Activated T-cell treated with anti-CD3 and anti-CD28 coated beads for 48 hours (primary cell): ENCODE results near the gene FOSB.

Source experiments
- DNase-seq: peaks from one replicate; pipeline ENCODE4 v3.0.0-alpha.2; 2020; ENCODE audit warnings: low read depth

Gene FOSB

DNA sequence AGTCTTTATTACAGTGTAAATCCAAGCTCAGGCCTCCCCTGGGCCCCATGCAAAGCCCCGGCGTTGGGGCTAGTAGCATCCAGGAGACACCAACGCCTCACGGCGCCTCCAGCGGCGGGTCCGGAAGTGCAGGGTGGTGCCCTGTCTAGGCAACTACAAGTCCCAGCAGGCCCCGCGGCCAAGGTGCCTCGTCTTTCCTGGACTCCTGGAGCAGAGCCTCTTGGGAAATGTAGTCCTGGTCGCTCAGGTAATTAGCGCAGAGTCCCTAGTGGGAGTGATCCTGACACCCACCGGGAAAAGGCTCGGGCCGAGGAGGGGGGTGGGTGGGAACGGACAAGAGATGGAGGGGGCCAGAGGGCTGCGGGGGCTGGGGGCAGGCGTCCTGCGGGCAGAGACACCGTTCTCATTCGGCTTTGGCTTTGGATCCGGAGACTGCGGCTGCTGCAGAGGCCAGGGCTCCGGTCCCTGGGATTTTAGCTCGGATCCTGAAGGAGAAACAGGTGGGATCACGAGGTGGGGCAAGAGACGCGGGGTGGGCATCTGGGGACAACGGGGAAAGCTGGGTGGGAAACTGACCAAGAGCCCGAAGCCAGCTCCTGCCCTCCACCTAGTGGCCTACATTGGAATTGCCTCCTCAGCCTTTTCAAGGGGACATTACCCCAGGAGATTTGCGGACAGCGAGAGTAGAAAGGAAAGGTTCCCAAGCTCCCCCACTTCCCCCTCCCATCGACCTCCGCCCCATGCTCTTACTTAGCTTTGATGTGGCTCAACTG, 17.7 kb downstream of the FOSB start:
- DNase-seq: peak; percentile 97

DNA sequence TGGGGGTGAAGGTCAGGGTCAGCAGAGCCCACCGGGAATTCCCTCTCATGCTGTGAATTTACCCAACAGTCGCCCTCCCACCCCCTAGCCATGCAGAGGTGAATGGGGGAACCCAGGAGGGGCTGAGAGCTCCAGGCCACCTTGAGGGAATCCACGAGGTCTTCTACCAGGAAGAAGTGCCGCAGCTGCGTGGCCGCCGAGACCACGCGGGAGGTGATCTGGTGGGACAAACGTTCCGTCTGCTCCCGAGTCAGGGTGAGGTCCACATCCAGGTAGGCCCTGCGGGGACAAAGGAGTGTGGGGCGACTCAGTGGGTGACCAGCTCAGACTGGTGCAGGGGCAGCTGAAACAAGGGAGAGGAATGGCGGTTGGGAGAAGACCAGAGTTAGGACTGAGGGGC, 20.9 kb downstream of the FOSB start:
- DNase-seq: no peak

DNA sequence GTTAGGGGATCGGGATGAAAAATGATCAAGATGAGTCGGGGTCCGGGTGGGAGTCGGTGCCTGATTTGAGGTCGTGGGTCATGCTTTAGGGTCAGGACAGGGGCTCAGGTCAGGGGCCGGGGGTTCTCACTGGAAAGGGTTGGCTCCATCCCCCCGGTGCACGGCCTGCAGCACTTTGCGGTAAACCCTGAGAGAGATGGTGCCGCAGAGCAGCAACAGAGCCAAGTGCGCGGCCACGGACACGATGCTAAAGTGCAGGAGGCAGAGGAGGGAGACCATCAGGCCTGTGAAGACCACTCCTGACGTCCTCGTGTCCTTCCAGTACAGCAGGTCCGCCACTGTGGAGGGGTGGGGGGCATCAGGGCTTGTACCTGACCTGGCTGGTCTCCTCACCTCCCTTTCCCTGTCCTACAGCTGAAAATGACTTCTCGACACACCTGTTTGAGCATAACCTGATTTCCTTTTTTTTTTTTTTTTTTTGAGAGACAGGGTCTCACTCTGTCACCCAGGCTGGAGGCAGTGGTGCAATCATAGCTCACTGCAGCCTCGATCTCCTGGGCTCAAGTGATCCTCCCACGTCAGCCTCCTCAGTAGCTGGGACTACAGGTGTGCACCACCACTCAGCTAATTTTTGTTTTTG, 21.5 kb downstream of the FOSB start:
- no peak for DNase-seq

DNA sequence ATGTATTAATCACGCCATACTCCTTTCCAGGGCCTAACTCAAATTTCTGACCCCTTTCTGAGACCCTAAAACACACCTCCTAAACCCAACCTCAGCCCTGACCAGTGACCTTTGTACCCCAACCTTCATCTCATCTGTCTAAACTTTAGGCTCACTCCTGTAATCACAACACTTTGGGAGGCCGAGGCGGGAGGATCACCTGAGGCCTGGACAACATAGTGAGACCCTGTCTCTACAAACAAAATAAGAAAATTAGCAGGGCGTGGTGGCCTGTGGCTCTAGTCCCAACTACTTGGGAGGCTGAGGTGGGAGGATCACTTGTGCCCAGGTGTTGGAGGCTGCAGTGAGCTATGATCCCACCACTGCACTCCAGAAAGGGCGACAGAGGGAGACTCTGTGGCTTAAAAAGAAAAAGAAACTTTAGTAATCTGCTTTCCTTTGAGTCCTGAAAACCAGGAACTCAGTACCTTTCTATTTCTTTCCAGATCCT, 24.4 kb downstream of the FOSB start:
- DNase-seq: no peak

DNA sequence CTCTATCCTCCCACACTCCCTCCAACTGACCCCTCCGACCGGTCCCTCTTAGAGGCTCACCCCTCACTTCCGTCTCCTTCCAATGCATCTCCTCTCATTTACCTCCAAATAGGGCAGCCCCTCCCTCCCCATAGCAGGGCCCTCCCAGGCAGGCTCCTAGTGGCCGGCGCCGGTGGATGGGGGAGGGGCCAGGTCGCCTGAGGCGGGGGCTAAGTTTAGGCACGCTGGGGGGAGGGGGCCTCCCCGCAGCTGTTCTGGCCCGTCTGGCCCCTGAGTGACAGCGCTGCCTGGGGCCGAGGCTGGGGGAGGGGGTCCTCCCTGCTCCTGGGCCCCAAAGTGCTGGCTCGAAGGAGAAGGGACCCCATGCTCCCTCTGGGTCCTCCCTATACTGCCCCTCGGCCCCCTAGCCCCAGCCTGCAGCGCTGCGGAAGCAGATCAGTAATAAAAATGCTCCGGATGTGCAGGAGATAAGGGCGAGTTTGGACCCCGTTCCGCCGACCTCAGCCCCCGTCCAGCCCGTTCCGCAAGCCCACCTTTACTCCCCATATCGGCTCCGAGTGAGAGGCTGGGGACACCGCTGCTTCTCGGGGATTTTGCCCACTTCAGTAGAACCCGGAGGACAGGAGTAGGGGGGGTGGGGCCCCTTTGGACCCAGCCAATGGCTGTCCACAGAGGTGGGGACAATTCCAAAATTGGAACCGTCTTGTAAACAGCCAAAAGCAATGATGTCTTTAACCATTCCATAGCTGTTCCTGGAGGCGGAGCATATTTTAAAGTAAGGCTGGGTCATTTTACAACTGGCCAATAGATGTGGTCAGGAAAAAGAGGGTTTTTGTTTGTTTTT, 25.1 kb downstream of the FOSB start:
- DNase-seq: no peak

DNA sequence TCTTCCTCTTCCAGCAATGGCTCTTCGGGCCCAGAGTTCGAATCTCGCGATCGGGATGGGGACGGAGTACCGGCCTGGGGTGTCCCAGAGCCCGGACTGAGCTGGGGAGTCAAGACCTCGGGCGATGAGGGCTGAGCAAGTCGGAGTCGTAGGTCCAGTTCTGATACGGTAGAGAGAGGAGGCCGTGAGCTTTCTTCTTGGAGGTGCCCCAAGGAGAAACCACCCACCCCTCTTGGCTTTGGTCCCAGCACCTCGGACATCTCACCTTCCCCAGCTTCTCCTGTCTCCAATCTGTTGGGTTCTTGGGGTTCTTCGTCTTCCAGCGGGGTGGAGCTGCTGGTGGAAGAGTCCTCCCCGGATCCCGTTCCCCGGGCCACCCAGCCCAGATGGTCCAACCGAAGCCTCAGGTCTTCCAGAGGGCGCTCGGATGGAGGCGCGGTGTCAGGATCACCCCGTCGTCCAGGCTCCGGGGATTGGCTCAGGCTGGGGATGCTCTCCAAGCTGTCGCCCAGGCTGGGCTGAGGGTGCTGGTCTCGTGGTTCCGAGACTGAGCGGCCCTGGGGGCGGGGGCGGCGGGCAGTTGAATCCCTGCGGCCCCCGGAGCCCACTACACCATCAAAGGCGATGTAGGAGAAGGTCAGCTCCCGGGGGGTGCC, 26.6 kb downstream of the FOSB start:
- DNase-seq: no peak

DNA sequence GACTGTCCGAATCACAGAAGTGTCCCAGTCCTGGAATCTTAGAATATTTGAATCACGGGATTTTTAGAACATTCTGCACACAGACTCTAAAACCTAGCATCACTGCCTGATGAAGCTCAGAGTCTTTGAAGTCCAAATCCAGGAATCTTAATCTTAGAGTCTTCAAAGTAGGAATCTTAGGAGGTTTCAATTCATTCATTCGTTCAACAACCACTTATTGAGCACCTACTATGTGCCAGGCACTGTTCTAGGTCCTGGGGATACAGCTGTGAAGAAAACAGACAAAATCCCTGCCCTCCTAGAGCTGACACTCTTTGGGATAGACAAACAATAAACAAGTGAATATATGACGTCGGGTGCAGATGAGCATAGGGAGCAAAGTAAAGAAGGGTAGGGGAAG, 27.4 kb downstream of the FOSB start:
- DNase-seq: no peak

DNA sequence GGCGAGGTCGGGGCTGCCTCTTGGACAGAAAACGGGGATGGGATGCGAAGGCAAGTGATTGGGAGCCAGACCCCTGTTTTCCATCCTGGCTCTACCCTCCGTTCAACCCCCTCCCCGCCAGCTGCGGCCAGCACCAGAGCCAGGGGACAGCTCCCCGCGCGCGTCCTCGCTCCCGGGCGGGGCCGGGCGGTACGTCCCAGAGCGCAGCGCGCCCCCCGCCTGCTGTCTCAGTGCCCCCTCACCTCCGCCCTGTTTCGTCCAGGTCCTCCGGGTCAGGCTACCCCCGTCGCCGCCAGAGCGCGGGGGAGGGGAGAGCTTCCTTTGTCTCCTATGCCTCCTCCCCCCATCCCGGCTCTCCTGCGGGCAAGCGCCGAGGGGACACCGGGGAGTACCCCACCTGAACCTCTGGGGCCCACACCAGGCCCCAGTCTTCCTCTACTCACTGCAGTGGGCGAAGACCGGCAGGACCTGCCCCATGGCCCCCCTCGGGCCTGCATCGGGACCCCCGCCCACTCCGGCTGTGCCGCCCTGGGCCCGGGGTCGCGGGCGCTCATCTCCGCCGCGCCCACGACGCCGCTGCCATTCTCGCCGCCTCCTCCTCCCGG, 28.7 kb downstream of the FOSB start:
- no peak for DNase-seq

DNA sequence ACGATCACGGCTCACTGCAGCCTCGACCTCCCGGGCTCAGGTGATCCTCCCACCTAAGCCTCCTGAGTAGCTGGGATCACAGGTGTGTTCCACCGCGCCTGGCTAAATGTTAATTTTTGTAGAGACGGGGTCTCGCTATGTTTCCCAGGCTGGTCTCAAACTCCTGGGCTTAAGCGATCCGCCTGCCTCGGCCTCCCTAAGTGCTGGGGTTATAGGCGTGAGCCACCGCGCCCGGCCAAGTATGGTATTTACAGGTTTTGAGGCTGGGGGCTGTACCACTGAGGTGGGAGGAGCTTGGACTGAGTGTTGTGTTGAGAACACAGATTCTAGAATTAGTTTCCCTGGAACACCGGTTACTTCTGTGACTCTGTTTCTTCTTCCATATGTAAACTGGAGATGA, 30.0 kb downstream of the FOSB start:
- no peak for DNase-seq

DNA sequence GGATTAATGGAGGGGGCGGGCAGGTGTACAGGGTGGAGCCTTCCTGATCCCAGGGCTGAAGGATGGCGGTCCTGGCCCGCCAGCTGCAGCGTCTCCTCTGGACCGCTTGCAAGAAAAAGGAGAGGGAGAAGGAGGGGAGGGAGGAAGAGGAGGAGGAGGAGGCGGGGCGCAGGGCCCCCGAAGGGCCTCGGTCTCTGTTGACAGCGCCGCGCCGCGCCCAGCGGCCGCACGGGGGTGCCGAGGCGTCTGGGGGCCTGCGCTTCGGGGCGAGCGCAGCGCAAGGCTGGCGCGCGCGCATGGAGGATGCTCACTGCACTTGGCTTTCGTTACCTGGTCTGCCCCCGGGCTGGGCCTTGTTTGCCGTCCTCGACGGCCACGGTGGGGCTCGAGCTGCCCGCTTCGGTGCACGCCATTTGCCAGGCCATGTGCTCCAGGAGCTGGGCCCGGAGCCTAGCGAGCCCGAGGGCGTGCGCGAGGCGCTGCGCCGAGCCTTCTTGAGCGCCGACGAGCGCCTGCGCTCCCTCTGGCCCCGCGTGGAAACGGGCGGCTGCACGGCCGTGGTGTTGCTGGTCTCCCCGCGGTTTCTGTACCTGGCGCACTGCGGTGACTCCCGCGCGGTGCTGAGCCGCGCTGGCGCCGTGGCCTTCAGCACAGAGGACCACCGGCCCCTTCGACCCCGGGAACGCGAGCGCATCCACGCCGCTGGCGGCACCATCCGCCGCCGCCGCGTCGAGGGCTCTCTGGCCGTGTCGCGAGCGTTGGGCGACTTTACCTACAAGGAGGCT, 30.8 kb downstream of the FOSB start, which contains the start of gene PPM1N:
TSS of gene PPM1N (plus strand) at position 33 of the 785 bp plus-strand sequence. CDS start at position 63, 30 bp downstream.
- DNase-seq: peak; percentile 68

DNA sequence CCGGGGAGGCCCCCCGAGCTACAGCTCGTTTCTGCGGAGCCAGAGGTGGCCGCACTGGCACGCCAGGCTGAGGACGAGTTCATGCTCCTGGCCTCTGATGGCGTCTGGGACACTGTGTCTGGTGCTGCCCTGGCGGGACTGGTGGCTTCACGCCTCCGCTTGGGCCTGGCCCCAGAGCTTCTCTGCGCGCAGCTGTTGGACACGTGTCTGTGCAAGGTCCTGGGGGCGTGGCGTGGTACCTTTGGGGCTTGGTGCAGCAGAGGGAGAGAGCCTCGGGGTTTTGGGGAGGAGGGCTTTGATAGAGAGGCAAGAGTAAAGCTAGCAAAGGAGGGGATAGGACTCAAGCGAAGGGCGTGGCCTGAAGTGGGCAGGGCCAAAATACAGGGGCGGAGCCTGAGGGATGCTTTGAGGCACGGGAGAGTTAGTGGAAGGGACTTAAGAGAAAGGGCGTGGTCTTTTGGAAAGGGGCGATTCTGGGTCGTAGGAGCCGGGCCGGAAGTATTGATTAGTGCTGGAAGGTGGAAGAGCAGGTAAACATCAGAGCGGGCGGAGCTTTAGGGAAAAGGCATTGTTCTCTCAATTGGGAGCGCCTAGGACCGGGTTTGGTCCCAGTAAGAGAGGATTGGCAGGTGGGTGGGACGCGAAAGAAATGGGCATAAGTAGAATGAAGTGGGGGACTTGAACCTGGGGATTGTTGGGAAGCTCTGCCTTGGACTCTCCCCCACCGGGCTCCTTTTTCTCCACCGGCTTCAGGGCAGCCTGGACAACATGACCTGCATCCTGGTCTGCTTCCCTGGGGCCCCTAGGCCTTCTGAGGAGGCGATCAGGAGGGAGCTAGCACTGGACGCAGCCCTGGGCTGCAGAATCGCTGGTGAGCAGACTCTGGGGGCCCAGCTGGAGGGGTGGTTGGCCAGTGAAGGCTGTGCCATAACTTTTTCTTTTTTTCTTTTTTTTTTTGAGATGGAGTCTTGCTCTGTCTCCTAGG, 31.7 kb downstream of the FOSB start:
- DNase-seq: peak; percentile 72

DNA sequence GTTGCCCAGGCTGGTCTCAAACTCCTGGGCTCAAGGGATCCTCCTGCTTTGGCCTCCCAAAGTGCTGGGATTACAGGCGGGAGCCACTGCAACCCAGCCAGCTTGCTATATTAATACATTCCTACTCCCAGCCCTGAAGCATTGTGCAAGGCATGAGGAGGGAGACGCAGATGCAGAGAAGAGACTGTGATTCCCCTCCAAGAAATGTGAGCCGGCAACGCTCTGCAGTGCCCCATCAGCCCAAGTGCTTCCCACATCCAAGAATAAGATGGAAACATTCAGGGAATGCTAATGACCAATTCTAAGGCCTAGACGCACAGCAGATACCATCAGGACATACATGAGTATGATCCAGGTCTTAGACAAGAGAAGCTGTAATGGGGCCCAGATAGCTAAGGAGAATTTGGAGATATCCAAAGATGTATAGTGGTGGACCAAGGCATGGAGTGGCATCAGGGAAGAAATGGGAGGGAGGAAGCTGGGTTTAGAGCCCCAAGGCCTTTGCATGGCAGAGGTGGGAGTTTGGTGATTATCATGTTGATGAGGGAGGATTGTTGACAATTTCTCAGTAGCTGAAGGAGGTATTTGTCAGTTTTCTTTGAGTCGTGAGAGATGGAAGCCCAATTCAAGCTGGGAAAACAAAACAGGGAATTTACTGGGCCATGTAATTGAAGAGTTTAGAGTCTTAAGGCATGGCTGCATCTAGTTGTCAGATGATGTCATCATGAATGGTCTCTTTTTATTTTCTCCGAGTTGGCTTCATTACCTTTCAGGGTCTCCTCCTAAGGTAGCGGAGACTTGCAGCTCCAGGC, 33.3 kb downstream of the FOSB start:
- DNase-seq: no peak

DNA sequence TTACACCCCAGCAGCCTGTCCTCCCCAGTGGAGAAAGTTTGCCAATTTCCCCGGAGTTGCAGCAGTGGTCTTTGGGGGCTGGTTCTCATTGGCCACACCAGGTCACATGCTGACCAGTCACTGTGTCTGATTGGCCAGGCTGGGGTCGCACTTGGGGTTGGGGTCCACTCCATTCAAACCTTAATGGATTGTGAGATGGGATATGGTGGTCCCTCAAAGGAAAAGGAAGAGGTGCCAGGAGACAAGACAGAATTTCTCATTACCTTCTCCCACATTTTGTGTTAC, 33.9 kb downstream of the FOSB start:
- no peak for DNase-seq

DNA sequence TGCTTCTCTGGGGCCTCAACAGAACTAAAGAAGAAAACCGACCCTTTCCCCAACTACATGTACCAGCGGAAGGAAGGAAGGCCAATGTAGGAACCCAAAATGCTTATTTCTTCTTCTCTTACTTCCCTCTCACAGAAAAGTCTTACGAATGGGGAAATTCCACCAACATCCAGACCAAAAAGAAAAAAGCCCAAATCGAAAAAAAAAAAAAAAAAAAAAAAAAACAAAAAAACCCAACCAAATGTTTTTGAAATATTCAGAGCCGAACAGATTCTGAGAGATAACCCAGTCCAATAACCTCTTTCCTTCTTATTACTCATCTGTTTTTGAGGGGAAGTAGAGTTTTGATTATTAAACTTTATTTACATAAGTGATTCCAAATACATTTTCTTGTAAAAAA, 34.3 kb downstream of the FOSB start:
- no peak for DNase-seq

DNA sequence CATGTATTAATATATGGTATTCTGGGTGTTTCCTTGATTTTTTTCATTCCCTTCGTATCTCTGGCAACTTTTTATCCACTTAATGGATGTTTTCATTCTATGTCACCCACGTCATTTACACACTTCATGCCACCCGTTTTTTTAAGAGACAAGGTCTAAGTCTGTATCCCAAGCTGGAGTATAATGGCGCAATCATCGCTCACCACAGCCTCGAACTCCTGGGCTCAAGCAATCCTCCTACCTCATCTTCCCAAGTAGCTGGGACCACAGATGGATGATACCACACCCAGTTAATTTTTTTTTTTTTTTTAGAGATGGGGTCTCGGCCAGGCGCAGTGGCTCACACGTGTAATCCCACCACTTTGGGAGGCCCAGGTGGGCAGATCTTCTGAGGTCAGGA, 36.1 kb downstream of the FOSB start:
- no peak for DNase-seq

DNA sequence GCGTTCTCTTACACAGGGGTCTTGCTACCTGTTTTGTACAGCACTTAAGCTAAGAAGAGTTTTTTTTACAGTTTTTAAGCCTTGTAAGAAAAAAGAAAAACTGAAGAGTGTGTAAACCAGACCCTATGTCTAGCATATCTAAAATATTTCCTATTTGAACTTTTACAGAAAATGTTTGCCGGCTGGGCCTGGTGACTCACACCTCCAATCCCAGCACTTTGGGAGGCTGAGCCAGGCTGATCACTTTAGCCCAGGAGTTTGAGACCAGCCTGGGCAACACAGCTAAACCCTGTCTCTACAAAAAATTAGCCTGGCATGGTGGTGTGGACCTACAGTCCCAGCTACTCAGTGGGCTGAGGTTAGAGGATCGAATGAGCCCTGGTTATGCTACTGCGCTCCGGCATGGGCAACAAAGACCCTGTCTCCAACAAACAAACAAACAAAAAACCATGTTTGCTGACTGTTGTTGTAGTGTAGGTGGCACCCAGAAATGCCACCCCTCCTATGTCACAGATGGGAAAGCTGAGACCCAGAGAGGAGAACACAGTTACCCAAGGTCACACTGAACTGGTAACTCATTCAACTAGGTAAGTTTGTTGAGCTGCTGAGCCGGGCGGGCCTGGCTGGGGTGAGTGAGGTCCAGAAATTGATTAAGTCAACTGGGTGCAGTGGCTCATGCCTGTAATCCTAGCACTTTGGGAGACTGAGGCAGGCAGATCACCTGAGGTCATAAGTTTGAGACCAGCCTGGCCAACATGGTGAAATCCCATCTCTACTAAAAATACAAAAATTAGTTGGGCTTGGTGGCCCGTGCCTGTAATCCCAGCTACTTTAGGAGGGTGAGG, 37.6 kb downstream of the FOSB start:
- DNase-seq: no peak

DNA sequence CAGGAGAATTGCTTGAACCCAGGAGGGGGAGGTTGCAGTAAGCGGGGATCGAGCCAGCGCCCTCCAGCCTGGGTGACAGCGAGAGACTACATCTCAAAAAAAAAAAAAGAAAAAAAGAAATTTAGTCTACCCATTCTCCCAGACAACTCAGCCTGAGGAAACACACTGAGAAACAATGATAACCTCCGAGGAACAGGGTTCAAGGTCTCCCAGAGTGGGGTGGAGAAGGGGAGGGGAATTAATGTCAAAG, 38.1 kb downstream of the FOSB start:
- DNase-seq: no peak

DNA sequence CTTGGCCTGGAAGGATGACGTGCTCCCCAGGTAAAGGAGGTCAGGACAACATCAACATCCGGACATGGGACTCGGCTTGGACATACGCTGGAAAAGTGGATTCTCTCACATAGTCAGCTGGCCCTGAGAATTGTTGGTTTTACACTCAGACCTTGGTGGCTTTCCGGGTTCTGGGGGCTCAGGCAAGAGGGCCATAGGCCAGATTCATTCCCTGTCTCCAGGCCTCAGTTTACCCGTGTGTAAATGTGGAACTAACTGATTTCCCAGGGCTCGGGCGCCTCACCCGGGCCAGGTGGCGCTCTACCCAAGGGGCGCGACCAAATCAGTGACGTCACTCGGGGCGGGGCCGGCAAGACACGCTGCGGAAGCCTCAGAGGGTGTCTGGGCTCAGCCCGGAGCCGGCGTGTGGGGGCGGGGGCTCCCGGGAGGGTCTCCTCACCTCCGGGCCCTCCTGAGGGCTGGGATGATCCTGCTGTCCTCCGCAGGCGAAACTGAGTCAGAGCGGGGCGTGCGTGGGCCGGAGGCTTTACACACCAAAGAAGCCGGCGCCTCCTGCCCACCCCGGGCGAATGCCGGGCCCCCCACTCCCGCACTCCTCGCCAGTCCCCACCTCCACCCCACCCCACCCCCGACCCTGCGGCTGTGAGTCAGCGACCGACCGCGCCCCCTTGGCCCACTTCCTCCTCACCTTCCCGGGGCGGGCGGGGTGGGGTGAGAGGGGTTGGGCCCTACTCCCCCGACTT, 38.6 kb downstream of the FOSB start:
- peak; percentile 98 for DNase-seq
